Keratinocyte (primary cell): ENCODE data around the gene BCAS3.

Experiments
- EZH2 ChIP-seq: IDR thresholded peaks from one replicate; pipeline ENCODE4 v1.6.1; 2012; ENCODE audit warnings: inconsistent platforms, mild to moderate bottlenecking, low read length, moderate library complexity
- TF ChIP-seq, protein P1 (sequence below), 3 experiments: IDR thresholded peaks in 1 of 3; conservative IDR thresholded peaks in 1 of 3; optimal IDR thresholded peaks in 1 of 3; 2 replicates in 2 of 3; 3 replicates in 1 of 3; pipeline versions ENCODE3 to v1.5.1; 2011; ENCODE audit warnings: low read length in 3 of 3, mild to moderate bottlenecking in 3 of 3, moderate library complexity in 2 of 3, control low read depth in 1 of 3, inconsistent platforms in 1 of 3; ENCODE audit not compliant: insufficient read depth in 2 of 3; ENCODE audit errors: extremely low read depth in 1 of 3

DNA sequence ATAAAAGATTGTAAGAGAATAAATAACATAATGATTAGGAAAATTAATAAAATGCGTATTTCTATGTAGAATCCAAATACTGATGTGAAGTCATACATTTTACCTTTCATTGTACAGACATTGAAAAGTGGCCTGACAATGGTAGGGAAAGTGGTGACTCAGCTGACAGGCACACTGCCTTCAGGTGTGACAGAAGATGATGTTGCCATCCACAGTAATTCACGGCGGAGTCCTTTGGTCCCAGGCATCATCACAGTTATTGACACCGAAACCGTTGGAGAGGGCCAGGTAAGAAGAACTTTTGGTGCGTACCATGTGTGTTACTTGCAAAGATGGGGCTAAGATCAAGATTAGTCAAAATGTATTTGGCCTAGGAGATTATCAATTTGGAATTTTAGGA, 232.8 kb downstream of the BCAS3 start:
- TF ChIP-seq, protein P1, sequence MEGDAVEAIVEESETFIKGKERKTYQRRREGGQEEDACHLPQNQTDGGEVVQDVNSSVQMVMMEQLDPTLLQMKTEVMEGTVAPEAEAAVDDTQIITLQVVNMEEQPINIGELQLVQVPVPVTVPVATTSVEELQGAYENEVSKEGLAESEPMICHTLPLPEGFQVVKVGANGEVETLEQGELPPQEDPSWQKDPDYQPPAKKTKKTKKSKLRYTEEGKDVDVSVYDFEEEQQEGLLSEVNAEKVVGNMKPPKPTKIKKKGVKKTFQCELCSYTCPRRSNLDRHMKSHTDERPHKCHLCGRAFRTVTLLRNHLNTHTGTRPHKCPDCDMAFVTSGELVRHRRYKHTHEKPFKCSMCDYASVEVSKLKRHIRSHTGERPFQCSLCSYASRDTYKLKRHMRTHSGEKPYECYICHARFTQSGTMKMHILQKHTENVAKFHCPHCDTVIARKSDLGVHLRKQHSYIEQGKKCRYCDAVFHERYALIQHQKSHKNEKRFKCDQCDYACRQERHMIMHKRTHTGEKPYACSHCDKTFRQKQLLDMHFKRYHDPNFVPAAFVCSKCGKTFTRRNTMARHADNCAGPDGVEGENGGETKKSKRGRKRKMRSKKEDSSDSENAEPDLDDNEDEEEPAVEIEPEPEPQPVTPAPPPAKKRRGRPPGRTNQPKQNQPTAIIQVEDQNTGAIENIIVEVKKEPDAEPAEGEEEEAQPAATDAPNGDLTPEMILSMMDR (optimal IDR thresholded peaks at IDR 0.05 in 1 of 3, IDR thresholded peaks at IDR 0.05 in 1 of 3, conservative IDR thresholded peaks at IDR 0.05 in 1 of 3; ENCODE audit: extremely low read depth in 1 of 3, insufficient read depth in 2 of 3, low read length in 3 of 3): no peak
- no peak for TF ChIP-seq EZH2
